Spinal cord (tissue), 10 donors: ENCODE results near the gene ZFP36. TPM values are rescaled to one million over a fixed set of nuclear protein-coding genes. Genes with fewer than 3 reads are reported as not detected.

Experiments
- DNase-seq, 6 donors: peaks; one replicate each; pipeline versions ENCODE4 v3.0.0 to v3.0.0-alpha.2; 2013 to 2015; ENCODE audit warnings: low spot score in 6 of 6, low read depth in 4 of 6
- H3K27ac ChIP-seq: one replicate; pipeline ENCODE4 v1.5.1; 2013; ENCODE audit warnings: low read depth, low read length, control low read depth
- H3K27me3 ChIP-seq: one replicate; pipeline ENCODE4 v1.6.1; 2013; ENCODE audit warnings: low read length; ENCODE audit not compliant: control insufficient read depth, insufficient read depth
- H3K36me3 ChIP-seq: one replicate; pipeline ENCODE4 v1.6.1; 2013; ENCODE audit warnings: low read length; ENCODE audit not compliant: control insufficient read depth, insufficient read depth
- H3K4me1 ChIP-seq: one replicate; pipeline ENCODE4 v1.6.1; 2013; ENCODE audit warnings: low read length; ENCODE audit not compliant: control insufficient read depth, insufficient read depth
- H3K4me3 ChIP-seq: one replicate; pipeline ENCODE4 v1.5.1; 2013; ENCODE audit warnings: low read depth, low read length, control low read depth
- H3K9me3 ChIP-seq: one replicate; pipeline ENCODE4 v1.6.1; 2013; ENCODE audit warnings: low read length; ENCODE audit not compliant: control insufficient read depth, insufficient read depth
- WGBS: methylation state at CpG from one replicate; pipeline ENCODE4 v1.1.5; 2013; ENCODE audit warnings: missing lambda C conversion rate; ENCODE audit not compliant: insufficient coverage; 5-methylcytosine and 5-hydroxymethylcytosine counted together
- polyA plus RNA-seq, 2 donors: library from polyadenylated mRNA; unstranded; fragments of 120-200 nt; gene quantifications; one replicate each; pipeline ENCODE4 v1.2.1, GENCODE V29; 2013; ENCODE audit not compliant: insufficient read length in 2 of 2
- total RNA-seq, 2 donors: library from RNA; depleted of rRNA in 1 of 2; stranded (reverse); fragments of 120-200 nt in 1 of 2; fragments of >200 nt in 1 of 2; gene quantifications; one replicate each; pipeline versions ENCODE4 v1.2.3 to v1.2.4, GENCODE V29; 2013 to 2014
- donor health status: healthy.

The ZFP36 gene
- total and polyA plus RNA-seq, 4 donors = 9.8 to 52.8 (median 22.2) TPM

DNA sequence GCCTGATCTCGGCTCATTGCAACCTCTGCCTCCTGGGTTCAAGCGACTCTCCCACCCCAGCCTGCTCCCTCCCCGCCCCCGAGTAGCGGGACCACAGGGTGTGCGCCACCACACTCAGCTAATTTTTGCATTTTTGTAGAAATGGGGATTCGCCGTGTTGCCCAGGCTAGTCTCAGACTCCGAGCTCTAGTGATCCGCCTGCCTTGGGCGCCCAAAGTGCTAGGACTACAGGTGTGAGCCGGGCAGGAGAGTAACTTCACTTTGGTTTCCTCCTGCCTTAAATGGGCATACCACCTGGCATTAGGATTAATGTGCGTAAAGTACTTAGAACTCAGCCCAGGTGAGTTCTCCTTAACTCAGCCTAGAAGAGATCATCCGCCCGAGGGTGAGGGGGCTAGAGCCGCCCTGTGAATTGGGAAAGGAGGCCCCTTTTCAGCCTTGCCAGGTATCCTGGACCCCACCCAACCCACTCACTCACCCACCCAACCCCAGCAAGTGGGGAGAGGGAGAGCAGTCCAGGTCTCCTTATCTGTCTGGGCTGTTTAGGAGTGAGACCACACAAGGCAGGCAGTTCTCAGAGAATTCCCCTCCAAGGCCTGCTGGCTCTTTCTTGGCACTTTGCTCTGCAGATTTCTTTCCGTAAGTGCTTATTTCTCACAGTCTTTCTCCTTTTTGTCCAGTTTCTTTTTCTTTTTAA lies 1.2 kb upstream of the ZFP36 start:
- peaks cover 67% of the 10 kb centered on the region for H3K4me1 ChIP-seq
- peaks cover 10% of the 10 kb centered on the region for H3K36me3 ChIP-seq
- WGBS = 92% methylated on average over 12 of the region's 17 CpGs

GRCh38 chr19:39405958-39406655 lies 540 bp upstream of the ZFP36 start:
- WGBS = 10% methylated on average over 17 of the region's 22 CpGs
- peaks cover 74% of the 10 kb centered on the region for H3K4me1 ChIP-seq
- DNase-seq = no peak

More for the DNA sequence above, 1.2 kb upstream of the ZFP36 start:
- Histone ChIP-seq H3K9me3 (no peaks in the 10 kb centered on the region), H3K4me3 (no peak overlapping the region), H3K27ac (peak overlapping the region; percentile 81), H3K27me3 (peaks cover 45% of the 10 kb centered on the region)
- no peak for DNase-seq

DNA sequence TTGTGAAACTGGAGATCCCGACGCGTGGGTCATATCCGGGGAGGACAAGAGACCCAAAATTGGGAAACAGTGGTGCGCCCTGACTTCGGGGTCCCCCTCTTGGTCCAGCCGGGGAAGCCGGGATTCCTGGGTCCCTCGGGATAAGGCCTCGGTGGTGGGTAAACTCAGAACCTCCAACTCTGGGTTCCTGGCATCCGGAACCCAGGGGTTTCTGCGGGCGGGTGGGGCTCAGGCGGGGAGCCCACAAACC lies 688 bp downstream of the ZFP36 start:
- Histone ChIP-seq H3K27ac (peak overlapping the region; percentile 92), H3K36me3 (peaks cover 10% of the 10 kb centered on the region), H3K4me1 (peaks cover 67% of the 10 kb centered on the region), H3K27me3 (peaks cover 48% of the 10 kb centered on the region), H3K9me3 (no peaks in the 10 kb centered on the region), H3K4me3 (peak overlapping the region; percentile 92)
- DNase-seq = no peak
- 9% methylated on average over 14 of the region's 14 CpGs for WGBS

More at GRCh38 chr19:39405958-39406655, 540 bp upstream of the ZFP36 start:
- no peaks in the 10 kb centered on the region for H3K9me3 ChIP-seq
- peak overlapping the region; percentile 81 for H3K27ac ChIP-seq
- H3K36me3 ChIP-seq = peaks cover 10% of the 10 kb centered on the region
- peaks cover 48% of the 10 kb centered on the region for H3K27me3 ChIP-seq
- peak overlapping the region; percentile 92 for H3K4me3 ChIP-seq

DNA sequence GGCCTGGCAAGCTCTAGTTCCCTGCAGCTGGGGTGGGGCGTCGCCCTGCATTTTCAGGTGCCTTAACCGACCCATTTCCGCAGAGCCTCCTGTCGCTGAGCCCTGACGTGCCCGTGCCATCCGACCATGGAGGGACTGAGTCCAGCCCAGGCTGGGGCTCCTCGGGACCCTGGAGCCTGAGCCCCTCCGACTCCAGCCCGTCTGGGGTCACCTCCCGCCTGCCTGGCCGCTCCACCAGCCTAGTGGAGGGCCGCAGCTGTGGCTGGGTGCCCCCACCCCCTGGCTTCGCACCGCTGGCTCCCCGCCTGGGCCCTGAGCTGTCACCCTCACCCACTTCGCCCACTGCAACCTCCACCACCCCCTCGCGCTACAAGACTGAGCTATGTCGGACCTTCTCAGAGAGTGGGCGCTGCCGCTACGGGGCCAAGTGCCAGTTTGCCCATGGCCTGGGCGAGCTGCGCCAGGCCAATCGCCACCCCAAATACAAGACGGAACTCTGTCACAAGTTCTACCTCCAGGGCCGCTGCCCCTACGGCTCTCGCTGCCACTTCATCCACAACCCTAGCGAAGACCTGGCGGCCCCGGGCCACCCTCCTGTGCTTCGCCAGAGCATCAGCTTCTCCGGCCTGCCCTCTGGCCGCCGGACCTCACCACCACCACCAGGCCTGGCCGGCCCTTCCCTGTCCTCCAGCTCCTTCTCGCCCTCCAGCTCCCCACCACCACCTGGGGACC lies 1.2 kb downstream of the ZFP36 start:
- DNase-seq = no peak
- H3K27me3 ChIP-seq = peaks cover 48% of the 10 kb centered on the region

DNA sequence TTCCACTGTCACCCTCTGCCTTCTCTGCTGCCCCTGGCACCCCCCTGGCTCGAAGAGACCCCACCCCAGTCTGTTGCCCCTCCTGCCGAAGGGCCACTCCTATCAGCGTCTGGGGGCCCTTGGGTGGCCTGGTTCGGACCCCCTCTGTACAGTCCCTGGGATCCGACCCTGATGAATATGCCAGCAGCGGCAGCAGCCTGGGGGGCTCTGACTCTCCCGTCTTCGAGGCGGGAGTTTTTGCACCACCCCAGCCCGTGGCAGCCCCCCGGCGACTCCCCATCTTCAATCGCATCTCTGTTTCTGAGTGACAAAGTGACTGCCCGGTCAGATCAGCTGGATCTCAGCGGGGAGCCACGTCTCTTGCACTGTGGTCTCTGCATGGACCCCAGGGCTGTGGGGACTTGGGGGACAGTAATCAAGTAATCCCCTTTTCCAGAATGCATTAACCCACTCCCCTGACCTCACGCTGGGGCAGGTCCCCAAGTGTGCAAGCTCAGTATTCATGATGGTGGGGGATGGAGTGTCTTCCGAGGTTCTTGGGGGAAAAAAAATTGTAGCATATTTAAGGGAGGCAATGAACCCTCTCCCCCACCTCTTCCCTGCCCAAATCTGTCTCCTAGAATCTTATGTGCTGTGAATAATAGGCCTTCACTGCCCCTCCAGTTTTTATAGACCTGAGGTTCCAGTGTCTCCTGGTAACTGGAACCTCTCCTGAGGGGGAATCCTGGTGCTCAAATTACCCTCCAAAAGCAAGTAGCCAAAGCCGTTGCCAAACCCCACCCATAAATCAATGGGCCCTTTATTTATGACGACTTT lies 2.0 kb downstream of the ZFP36 start:
- peaks cover 10% of the 10 kb centered on the region for H3K36me3 ChIP-seq
- peaks cover 57% of the 10 kb centered on the region for H3K4me1 ChIP-seq
- DNase-seq = no peak
- 78% methylated on average over 14 of the region's 20 CpGs for WGBS
- H3K9me3 ChIP-seq = no peaks in the 10 kb centered on the region
- H3K27me3 ChIP-seq = peaks cover 45% of the 10 kb centered on the region
- H3K4me3 ChIP-seq = peak overlapping the region; percentile 92
- peak overlapping the region; percentile 92 for H3K27ac ChIP-seq

More for the DNA sequence above, 1.2 kb downstream of the ZFP36 start:
- Histone ChIP-seq H3K36me3 (peaks cover 10% of the 10 kb centered on the region), H3K27ac (peak overlapping the region; percentile 92), H3K4me3 (peak overlapping the region; percentile 92), H3K4me1 (peaks cover 64% of the 10 kb centered on the region), H3K9me3 (no peaks in the 10 kb centered on the region)
- 62% methylated on average over 39 of the region's 40 CpGs for WGBS

GRCh38 chr19:39409208-39410016 lies 2.8 kb downstream of the ZFP36 start:
- Histone ChIP-seq H3K9me3 (no peaks in the 10 kb centered on the region), H3K4me3 (peak overlapping the region; percentile 51), H3K4me1 (peaks cover 59% of the 10 kb centered on the region), H3K36me3 (peaks cover 10% of the 10 kb centered on the region), H3K27me3 (peaks cover 42% of the 10 kb centered on the region), H3K27ac (peak overlapping the region; percentile 98)
- 1% methylated on average over 42 of the region's 52 CpGs for WGBS
- peak in 2 of 6 donors; percentile 61 to 69 for DNase-seq

DNA sequence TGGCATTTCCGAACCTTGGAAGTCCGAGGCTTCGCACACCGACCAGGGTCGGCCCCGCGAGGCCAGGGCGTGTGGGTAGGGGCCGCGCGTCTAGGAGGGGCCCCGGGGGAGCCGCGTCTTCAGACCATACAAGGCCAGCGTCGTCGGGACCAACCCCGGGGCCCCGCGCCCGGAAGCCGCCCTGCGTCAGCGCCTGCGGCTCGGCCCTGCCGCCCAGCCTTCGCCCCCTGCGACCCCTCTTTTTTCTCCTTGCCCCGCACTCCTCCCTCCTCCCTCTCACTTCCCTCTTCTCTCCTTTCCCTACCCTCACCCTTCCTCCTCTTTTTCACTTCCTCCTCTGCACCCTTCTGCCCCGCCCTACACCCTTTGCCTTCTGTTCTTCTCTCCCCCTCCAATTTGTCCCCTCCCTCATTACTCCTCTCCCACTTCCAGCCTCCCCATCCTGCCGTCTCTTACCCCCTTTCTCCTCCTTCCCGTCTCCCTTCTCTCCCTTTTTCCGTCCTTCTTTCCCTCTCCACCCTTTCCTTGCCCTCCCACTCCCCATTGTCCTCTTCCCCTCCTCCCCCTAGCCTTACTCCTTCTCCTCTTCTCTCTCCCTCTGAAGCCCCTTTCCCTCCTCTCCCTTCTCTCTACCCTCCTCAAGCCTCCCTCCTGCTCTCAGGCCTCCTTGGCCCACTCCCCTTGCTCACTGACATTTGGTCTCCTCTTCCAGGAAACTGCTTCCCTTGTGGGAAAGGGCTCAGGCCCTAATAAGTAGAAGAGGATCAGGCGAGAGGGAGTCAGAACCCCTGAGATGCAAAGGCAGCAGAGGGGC lies 3.6 kb downstream of the ZFP36 start:
- Histone ChIP-seq H3K4me1 (peaks cover 67% of the 10 kb centered on the region), H3K27ac (peak overlapping the region; percentile 98), H3K4me3 (peak overlapping the region; percentile 51), H3K36me3 (peaks cover 16% of the 10 kb centered on the region), H3K27me3 (peaks cover 42% of the 10 kb centered on the region), H3K9me3 (no peaks in the 10 kb centered on the region)
- DNase-seq = no peak
- WGBS = 5% methylated on average over 35 of the region's 35 CpGs

- 68% methylated on average over 1 of the region's 1 CpG for WGBS
- no peak for DNase-seq
- H3K4me1 ChIP-seq = peaks cover 72% of the 10 kb centered on the region
- H3K27ac ChIP-seq = peak overlapping the region; percentile 98
- no peaks in the 10 kb centered on the region for H3K9me3 ChIP-seq
- peaks cover 21% of the 10 kb centered on the region for H3K36me3 ChIP-seq
- peaks cover 42% of the 10 kb centered on the region for H3K27me3 ChIP-seq
- H3K4me3 ChIP-seq = no peak overlapping the region
Measured at GRCh38 chr19:39410831-39411080, 4.1 kb downstream of the ZFP36 start.
